HG03457 (cell line): ENCODE data around the gene INPPL1.

Experiments used
- ATAC-seq: cut with Tn5 transposase; IDR thresholded peaks from one replicate; pipeline ENCODE4 v1.9.1; 2021; ENCODE audit warnings: moderate number of reproducible peaks; ENCODE audit not compliant: unreplicated experiment

INPPL1 gene

DNA sequence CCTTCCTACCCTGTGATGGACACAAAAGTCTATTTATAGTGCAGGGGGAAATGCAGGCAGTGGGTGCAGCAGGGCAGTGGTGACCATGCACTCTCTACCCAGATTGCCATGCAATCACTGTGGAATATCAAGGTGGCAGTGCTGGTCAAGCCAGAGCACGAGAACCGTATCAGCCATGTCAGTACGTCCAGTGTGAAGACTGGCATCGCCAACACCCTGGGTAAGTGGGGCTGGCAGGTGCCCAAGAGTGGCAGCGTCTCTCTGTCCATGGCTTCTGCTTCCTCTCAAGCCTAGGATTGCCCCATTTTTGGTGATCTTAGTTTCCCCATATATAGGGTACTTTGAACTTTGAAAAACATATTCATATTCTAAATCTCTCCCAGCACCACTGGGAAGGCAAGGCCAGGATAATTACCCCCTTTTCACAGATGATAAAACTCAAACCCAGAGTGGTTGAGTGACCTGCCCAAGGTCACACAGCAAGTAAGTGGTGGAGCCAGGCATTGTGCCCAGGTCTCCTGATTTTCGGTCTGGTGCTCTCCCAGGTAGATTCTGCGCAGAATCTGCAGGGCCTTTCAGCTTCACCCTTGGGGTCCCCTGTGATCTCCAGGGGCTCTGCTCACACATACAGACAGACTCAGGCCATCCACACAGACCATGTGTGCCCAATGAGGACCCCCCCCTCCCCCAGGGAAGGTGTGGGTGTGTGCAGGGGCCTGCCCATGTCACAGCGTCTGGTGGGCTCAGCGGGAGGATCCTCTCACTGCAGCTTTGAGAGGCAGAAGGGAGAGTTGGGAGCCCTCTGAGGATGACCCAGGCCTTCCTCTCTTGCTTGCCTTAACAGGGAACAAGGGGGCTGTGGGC lies 7.1 kb downstream of the INPPL1 start:
- ATAC-seq = no peak

DNA sequence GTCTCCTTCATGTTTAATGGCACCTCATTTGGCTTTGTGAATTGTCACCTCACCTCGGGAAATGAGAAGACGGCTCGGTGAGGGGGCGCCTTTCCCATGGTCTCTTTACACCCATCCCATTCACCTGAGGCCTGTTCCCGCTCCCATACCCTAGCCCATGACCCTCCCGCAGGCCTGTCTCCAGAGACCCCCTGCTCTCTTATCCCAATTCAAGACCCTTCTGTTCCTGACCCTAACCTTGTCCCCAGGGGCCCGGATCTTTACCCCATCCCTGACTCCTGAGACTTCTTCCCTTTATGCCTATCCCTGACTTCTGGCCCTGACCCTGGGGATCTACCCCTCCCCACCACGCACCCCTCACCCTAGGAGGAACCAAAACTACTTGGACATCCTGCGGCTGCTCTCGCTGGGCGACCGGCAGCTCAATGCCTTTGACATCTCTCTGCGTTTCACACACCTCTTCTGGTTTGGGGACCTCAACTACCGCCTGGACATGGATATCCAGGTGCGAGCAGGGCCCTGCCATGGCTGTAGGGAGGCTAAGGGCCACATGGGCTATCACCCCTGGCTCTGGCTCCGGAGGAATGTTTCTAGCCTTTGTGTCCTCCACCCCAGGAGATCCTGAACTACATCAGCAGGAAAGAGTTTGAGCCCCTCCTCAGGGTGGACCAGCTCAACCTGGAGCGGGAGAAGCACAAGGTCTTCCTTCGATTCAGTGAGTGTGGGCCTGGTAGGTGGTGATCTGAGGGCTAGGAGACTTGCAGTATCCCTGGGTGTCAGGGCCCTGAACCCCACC lies 7.9 kb downstream of the INPPL1 start:
- no peak for ATAC-seq

DNA sequence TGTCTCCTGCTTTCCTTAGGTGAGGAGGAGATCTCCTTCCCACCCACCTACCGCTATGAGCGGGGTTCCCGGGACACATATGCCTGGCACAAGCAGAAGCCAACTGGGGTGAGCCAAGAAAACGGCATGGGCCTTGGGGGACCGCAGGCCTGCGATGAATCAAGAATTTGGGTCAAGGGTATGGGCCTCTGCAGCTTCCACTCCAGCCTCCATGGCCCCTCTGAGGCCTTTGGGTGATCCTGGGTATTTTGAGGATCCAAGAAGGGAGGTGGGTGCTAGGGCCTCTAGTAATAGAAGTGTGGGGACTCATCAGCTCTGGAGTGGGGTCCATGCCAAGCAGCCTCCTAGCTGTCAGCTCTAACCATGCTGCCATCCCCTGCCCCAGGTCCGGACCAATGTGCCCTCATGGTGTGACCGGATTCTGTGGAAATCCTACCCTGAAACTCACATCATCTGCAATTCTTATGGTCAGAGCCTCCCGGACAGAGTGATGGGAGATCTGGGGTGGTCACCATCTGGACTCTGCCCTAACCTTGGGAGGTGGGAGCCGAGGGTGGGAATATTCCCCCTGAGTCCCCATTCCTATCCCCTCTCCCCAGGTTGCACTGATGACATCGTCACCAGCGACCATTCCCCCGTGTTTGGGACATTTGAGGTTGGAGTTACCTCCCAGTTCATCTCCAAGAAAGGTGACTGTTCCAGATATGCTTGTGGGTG lies 8.6 kb downstream of the INPPL1 start:
- ATAC-seq = no peak

DNA sequence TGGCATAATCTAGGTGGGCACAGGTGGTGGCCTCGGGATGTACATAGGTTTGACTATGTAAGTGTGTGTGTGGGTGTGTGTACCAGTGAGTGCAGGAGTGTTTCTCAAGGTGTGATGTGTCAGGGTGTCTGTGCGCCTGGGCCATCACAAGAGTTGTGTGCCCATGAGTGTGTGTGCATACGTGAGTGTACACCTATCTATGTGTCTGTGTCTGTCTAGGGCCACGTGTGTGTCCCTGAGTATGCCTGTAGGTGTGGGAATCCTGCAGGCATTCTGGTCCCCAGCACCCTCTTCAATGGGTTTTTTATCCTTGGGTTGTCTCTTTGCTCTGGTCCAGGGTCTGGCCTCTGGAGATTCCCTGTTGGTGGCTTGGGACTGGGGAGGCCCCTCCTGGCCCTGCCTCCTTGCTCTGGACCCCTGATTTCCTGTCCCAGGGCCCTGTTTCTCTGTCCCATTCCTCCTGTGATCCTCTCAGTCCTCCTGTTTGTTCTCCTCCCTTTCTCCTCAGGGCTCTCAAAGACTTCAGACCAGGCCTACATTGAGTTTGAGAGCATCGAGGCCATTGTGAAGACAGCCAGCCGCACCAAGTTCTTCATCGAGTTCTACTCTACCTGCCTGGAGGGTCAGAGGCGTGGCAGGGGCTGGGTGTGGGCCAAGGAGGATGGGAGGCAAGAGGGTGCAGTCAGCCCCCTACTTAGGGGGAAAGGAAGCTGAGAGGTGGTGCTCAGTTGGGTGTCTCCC lies 9.4 kb downstream of the INPPL1 start:
- ATAC-seq = no peak

DNA sequence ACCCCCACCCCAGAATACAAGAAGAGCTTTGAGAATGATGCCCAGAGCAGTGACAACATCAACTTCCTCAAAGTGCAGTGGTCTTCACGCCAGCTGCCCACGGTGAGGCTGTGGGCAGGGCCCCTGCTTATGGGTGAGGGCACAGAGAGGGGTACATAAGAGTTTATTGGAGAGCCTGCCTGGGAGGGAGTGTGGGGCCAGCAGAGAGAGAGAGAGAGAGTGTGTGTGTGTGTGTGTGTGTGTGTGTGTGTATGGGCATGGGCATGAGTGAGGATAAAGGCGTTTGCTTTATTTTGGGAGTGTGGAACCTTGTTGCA lies 9.9 kb downstream of the INPPL1 start:
- no peak for ATAC-seq

DNA sequence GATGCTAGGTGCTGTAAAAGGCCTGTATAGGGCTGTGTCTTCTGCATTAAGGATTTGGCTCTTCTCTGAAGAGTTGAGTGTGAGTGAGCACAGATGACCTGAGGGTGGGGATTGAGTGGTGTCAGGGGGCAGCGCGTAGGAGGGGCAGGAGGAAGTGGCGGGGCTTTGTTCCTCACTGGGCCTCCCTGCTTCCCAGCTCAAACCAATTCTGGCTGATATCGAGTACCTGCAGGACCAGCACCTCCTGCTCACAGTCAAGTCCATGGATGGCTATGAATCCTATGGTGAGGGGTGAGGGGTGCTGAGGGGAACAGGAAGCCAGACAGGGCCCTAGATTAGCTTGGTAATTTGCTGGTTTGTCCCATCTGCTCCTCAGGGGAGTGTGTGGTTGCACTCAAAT lies 10.4 kb downstream of the INPPL1 start:
- ATAC-seq = no peak

DNA sequence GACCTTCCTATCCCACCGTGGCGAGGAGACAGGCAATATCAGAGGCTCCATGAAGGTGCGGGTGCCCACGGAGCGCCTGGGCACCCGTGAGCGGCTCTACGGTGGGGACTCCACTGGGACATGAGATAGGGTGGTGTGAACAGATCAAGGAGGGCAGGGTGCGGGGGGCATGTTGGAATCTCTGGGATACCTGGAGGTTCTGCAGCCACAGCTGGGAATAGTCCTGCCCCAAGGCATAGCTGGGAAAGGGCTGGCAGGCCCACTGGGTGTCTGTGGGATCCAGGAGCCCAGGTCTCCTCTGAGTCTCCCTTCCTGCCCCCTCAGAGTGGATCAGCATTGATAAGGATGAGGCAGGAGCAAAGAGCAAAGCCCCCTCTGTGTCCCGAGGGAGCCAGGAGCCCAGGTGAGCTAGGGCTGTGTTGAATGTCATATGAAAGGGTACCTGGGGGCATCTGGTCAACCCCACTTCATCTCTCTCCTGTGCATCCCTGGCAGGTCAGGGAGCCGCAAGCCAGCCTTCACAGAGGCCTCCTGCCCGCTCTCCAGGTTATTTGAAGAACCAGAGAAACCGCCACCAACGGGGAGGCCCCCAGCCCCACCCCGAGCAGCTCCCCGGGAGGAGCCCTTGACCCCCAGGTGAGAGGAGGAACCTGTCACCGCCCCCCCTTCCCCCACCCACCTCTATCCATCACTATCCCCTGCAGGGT lies 10.9 kb downstream of the INPPL1 start:
- ATAC-seq = no peak

DNA sequence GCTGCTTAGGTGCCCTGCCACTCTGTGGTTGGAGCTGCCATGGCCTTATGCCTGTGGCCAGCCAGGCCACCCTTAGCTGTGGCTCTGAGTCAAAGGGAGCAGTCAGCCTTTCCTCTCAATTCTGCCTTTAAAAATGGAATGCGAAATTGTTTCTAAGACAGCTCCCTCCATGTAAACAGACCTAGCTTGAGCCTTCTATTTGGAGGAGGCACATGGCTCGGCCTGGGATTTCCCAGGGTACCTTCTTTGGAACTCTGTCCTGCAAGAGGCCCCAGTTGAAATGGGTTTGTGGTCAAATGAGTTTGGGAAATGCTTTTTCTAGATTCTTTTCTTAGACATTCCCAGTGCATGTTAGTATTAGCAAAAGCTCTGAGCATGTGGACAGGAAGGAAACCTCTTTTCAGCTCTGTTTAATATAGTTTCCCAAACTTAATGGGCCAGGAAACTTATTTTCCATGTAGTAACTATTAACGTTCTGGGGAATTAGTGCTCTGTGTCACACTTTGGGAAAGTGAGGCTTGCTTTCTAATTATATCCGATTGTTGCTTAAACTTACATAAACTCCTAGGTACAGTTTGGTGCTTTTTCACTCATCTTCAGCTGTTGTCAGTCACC lies 11.6 kb downstream of the INPPL1 start:
- no peak for ATAC-seq

DNA sequence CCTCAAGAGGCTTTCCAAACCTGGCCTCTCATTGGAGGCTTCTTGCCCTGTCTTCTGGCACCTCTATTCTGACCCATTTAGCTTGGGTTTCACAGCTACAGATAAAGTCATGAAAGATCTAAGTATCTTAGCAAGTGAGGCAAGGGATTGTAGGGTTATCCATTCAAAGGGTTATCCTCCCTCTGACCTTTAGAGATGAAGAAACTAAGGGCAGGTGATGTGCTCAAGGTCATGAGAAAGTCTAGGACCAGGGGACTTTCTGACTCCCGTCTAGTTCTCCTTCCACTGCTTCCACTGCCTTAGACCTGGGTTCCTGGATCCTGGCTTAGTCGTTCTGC lies 12.2 kb downstream of the INPPL1 start:
- ATAC-seq = no peak

DNA sequence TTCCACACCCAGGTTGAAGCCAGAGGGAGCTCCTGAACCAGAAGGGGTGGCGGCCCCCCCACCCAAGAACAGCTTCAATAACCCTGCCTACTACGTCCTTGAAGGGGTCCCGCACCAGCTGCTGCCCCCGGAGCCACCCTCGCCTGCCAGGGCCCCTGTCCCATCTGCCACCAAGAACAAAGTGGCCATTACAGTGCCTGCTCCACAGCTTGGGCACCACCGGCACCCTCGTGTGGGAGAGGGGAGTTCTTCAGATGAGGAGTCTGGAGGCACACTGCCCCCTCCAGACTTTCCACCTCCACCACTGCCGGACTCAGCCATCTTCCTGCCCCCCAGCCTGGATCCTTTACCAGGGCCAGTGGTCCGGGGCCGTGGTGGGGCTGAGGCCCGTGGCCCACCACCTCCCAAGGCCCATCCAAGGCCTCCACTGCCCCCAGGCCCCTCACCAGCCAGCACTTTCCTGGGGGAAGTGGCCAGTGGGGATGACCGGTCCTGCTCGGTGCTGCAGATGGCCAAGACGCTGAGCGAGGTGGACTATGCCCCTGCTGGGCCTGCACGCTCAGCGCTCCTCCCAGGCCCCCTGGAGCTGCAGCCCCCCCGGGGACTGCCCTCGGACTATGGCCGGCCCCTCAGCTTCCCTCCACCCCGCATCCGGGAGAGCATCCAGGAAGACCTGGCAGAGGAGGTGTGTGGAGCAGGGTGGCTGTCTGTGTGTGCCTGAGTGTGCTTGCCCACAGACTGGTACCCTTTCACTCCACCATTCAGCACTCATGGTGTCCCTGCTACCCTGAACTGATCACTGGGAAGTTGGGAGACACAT lies 12.8 kb downstream of the INPPL1 start:
- no peak for ATAC-seq

DNA sequence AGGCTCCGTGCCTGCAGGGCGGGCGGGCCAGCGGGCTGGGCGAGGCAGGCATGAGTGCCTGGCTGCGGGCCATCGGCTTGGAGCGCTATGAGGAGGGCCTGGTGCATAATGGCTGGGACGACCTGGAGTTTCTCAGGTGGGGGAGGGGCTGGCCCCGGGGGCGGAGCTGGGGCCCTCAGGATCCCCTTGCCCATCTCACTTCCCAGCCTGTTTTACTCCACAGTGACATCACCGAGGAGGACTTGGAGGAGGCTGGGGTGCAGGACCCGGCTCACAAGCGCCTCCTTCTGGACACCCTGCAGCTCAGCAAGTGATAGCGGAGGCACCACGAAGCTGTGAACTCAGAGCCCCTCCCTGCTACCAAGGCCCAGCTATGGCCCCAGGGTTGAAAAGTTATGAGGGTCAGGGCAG lies 13.5 kb downstream of the INPPL1 start:
- no peak for ATAC-seq

DNA sequence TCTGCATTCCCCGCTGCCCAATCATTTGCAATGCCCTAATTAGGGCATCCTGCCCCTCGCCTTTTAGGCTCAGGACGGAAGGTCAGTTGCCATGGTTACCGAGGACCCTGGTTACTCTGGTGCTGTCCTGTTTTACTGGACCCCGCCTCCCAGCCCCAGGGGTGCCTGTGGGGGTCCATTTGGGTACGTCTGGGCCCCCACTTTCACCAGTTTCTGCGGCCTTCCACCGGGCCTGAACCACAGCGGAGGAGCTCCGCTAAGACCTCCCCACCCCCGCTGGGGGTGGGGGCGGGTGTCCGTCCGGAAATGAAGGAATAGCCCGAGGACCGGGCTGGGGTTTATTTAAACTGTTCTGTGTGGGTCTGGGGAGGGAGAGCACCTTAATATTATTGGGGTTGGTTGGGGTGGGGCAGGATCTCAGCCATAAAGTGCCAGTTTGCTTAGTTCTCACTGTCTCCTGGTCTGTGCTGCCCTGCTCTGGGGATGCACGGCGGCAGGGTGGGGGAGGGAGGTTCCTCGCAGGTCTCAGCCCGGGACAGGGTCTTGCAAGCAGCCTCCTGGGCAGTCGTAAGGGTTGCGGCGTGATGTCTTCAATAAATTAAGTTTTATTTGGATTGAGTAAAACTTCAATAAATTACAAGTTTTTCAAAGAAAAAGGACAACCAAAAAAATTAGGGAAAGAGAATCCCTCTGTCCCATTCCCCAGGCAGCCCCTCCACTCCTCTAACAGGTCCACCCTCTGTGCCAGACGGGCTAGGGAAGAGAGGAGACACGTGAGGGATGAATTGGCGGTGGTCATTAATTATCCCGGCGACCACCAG lies 14.1 kb downstream of the INPPL1 start:
- no peak for ATAC-seq

DNA sequence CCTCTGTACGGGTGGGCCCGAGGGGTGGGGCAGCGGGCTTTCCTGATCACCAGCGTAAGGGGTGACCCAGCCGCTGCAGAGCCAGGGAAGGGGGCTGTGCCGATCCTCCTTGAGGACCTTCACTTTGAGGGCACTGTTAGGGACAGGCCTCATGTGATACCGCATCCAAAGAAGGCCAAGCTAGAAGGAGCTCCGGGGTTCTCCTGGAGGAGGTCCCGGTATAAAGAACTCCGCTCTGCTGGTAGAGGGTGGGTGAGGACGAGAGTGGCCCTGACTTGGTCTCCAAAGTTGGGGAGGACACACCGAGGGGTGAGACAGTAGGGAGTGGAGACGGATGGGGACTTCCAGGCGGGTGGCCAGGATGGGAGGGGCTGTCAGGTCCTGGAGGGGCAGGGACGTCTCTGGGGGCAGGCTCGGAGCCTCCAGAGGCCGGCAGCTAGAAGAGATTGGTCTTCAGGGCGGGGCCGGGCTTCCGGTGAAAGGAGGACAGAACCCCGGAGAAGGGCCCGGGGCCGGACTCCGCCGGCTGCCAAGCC lies 14.8 kb downstream of the INPPL1 start:
- ATAC-seq = no peak

DNA sequence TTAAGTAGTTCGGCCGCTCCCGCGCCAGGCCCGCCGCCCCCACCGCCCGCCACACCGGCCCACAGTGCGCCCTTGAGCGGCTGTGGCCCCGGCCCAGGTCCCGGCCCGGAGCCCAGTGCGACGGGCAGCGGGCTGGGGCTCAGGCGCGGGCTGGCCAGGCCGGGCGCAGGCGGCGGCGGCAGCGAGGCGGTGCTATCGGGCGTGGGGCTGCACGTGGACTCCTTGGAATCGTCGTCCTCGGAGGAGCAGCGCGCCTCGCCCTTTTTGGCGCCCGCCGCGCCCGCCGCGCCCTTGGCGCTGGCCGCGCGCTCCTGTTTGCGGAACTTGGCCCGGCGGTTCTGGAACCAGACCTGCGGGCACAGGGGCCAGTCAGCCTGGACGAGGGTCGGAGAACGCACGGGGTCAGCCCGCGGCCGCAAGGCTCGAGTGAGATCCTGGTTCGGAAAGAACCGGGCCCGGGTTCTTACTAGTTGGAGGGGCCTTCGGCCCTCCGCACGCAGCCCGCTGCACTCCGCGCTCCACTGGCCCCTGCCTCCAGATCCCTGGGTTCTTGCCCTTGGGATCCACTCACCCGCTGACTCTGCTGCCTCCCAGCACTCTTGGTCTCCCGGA lies 15.4 kb downstream of the INPPL1 start:
- no peak for ATAC-seq

DNA sequence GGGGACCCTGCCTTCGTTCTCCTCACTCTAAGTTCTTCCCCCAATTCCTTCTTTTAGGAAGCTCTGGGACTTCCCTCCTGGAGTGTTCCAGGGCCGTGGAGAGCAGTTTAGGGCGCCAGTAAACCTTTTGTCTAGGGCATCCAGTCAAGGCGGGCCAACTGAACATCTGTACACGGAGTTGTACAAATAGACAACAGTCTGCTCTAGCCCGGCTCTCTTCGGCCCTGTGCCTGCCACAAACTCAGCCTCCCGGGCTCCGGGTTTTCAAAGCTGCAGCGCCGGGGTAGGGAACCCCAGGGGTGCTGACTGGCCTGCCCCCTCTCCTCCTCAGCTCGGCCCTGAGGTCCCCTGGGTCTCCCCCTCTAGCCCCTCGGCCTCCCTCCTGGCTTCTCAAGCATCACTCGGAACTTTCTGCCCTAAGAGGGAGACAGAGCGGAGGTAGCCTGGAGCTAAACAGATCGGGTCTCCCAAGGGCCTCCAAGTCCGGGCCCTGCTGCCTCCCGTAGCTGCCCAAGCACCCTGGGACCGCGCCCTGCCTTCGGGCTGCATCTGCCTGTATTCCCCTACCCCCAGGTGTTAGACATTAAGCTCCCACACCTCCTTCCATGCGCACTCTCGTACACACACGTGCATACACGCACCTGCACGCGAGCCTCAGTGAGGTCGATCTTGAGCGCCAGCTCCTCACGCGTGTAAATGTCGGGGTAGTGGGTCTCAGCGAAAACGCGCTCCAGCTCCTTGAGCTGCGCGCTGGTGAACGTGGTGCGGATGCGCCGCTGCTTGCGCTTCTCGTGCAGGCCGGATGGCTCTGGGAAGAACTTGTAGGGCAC lies 16.1 kb downstream of the INPPL1 start:
- ATAC-seq = no peak

DNA sequence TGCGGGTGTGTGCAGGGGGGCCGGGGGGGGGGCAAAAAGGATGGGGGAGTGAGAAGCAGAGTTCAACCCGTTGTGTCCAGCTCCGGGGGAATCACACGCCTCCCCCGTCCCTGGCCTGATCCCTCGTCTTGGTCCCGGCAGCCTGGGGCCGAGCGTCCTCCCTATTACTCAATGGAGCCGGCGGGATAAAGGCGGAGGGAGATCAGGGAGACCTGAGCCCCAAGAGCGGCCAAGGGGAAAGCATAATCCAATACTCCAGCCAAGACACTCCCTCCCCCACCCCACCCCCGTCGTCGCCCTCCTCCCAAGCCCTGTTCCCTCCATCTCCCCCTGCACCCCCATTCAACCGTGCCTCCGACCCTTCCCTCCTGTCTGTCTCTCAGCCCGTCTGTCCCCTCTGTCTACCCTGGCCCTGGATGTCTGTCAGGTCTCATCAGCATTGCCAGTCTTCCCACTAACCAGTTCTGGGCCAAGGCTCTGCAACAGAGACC lies 16.8 kb downstream of the INPPL1 start:
- no peak for ATAC-seq

DNA sequence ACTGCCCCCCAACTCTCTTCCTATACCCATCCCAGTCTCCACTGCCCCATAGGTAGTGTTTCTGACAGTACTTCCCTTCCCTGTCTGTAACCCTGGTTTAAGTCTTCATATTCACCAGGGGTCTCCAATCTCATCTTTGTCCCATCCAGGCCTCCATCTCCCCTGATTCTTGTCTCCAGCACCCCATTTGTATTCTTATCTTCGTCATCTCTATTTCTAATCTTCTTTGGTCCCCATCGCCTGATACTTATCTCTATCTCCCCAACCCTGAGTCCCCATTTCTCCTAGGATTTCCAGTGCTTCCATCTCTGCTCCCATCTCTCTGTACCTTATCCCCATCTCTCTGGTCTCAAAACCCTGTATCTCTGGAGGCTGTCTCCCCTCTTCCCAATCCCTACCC lies 17.6 kb downstream of the INPPL1 start:
- ATAC-seq = no peak
